CD4-positive, alpha-beta memory T cell (primary cell): ENCODE results near the gene JADE3. TPM values are rescaled to one million over a fixed set of nuclear protein-coding genes. Genes with fewer than 3 reads are reported as not detected.
A peak's percentile ranks its signal among the peaks of the same experiment; 100 is the strongest.

Experiments used
- CTCF ChIA-PET: fragments of 350-600 bp; sonication (Branson Sonifier 250); formaldehyde crosslinking; loops from one replicate; lab custom pipeline; 2021; ENCODE audit warnings: inconsistent platforms; ENCODE audit not compliant: partially characterized antibody; lab: Charles Lee
- POLR2A ChIA-PET: fragments of 350-600 bp; sonication (Branson Sonifier 250); formaldehyde crosslinking; loops from one replicate; lab custom pipeline; 2021; ENCODE audit not compliant: partially characterized antibody; lab: Charles Lee
- DNase-seq, 5 donors: peaks; one replicate each; pipeline versions ENCODE4 v3.0.0 to v3.0.0-alpha.2; 2020 to 2022; ENCODE audit warnings: mixed read lengths in 1 of 5
- H3K27ac ChIP-seq: one replicate; pipeline ENCODE4 v1.7.0; 2013; ENCODE audit warnings: low read depth, low read length
- H3K27me3 ChIP-seq: 2 replicates; pipeline ENCODE4 v1.7.0; 2013; ENCODE audit warnings: mild to moderate bottlenecking, low read length, moderate library complexity; ENCODE audit not compliant: insufficient read depth
- H3K36me3 ChIP-seq: 2 replicates; pipeline ENCODE4 v1.7.0; 2013; ENCODE audit warnings: mild to moderate bottlenecking, low read length, moderate library complexity; ENCODE audit not compliant: insufficient read depth
- H3K4me1 ChIP-seq: 2 replicates; pipeline ENCODE4 v1.7.0; 2013; ENCODE audit warnings: mild to moderate bottlenecking, low read length, moderate library complexity; ENCODE audit not compliant: insufficient read depth
- H3K4me3 ChIP-seq, 2 donors: one replicate each; pipeline ENCODE4 v1.7.0; 2013; ENCODE audit warnings: low read length in 2 of 2, mild to moderate bottlenecking in 1 of 2
- H3K9me3 ChIP-seq, 2 donors: one replicate each; pipeline ENCODE4 v1.7.0; 2013; ENCODE audit warnings: low read length in 2 of 2, control low read depth in 1 of 2; ENCODE audit not compliant: control insufficient read depth in 1 of 2
- H3K27ac Mint-ChIP-seq, 7 donors: one replicate each; pipeline ENCODE4 v1.8.0; 2020 to 2021; ENCODE audit warnings: mixed read lengths in 7 of 7, mild to moderate bottlenecking in 6 of 7, inconsistent platforms in 3 of 7, moderate library complexity in 3 of 7
- H3K27me3 Mint-ChIP-seq, 2 donors: one replicate each; pipeline ENCODE4 v1.8.0; 2020 to 2021; ENCODE audit warnings: mixed read lengths in 2 of 2
- H3K36me3 Mint-ChIP-seq, 2 donors: one replicate each; pipeline ENCODE4 v1.8.0; 2020 to 2021; ENCODE audit warnings: mixed read lengths in 2 of 2, inconsistent platforms in 1 of 2, mild to moderate bottlenecking in 1 of 2
- H3K4me1 Mint-ChIP-seq, 4 donors: one replicate each; pipeline ENCODE4 v1.8.0; 2020 to 2021; ENCODE audit warnings: mixed read lengths in 4 of 4, mild to moderate bottlenecking in 1 of 4
- H3K4me3 Mint-ChIP-seq, 8 donors: one replicate each; pipeline ENCODE4 v1.8.0; 2020 to 2021; ENCODE audit warnings: mixed read lengths in 8 of 8, mild to moderate bottlenecking in 7 of 8, moderate library complexity in 6 of 8, inconsistent platforms in 3 of 8
- H3K9me3 Mint-ChIP-seq, 8 donors: one replicate each; pipeline ENCODE4 v1.8.0; 2020 to 2021; ENCODE audit warnings: mixed read lengths in 8 of 8, mild to moderate bottlenecking in 5 of 8, inconsistent platforms in 3 of 8, moderate library complexity in 1 of 8
- intact Hi-C: fragments of 100-400 bp; cut with micrococcal nuclease; formaldehyde crosslinking; loops from one replicate; pipeline ENCODE4 v1.15.1; 2023
- polyA plus RNA-seq, 2 donors: library from polyadenylated mRNA; unstranded; fragments of 300-500 nt; fragmentation: Illumina TruSeq; gene quantifications; one replicate each; pipeline ENCODE4 v1.2.3, GENCODE V29; 2021
- total RNA-seq, 2 experiments: library from RNA; stranded (reverse); gene quantifications; one replicate each; pipeline ENCODE4 v1.2.3, GENCODE V29; 2021

JADE3 gene
- total and polyA plus RNA-seq, 4 experiments from 2014 or later: 0.25 to 0.58 (median 0.44) TPM; not detected in 1

- Histone ChIP-seq H3K4me1 (peaks cover 10% of the 10 kb centered on the region), H3K4me3 (peak overlapping the region in 1 of 2 donors; percentile 38), H3K9me3 (no peaks in the 10 kb centered on the region), H3K27ac (no peak overlapping the region), H3K27me3 (peaks cover 8% of the 10 kb centered on the region), H3K36me3 (no peaks in the 10 kb centered on the region)
- Mint-ChIP-seq H3K36me3 (no peaks in the 10 kb centered on the region), H3K4me1 (peaks cover 4 to 6% (median 6%) of the 10 kb centered on the region in 4 donors), H3K27ac (no peak overlapping the region), H3K27me3 (peaks cover 11 to 13% of the 10 kb centered on the region in 2 donors), H3K4me3 (peak overlapping the region; percentile 78 to 86 (median 83)), H3K9me3 (no peaks in the 10 kb centered on the region)
- intact Hi-C loops: loop anchor here (5.0 kb wide), 1 partner anchor 76 kb away; the partner anchor contains the start of gene RP2
- POLR2A ChIA-PET: interaction anchor here (0.6 to 1.2 kb wide), 4 partner anchors 9 to 730 kb away, joined by 3 to 5 read pairs (median 3); partner anchors contain the start of gene RP2
- DNase-seq: peak in 2 of 5 donors; percentile 10 to 20
- CTCF ChIA-PET: no interaction called here
Measured at GRCh38 chrX:46912603-46913491, 626 bp downstream of the JADE3 start.

- H3K4me3 Mint-ChIP-seq: peak overlapping the region; percentile 78 to 86 (median 83)
- Histone ChIP-seq H3K4me3 (peak overlapping the region in 1 of 2 donors; percentile 38), H3K9me3 (no peaks in the 10 kb centered on the region), H3K27me3 (peaks cover 8% of the 10 kb centered on the region), H3K36me3 (no peaks in the 10 kb centered on the region), H3K4me1 (peaks cover 10% of the 10 kb centered on the region), H3K27ac (no peak overlapping the region)
- peaks cover 0 to under 1% of the 10 kb centered on the region in 2 donors for H3K36me3 Mint-ChIP-seq
- DNase-seq: no peak
- H3K9me3 Mint-ChIP-seq: no peaks in the 10 kb centered on the region
- intact Hi-C loops: loop anchor here (5.0 kb wide), 1 partner anchor 76 kb away; the partner anchor contains the start of gene RP2
- H3K4me1 Mint-ChIP-seq: peaks cover 4 to 6% (median 6%) of the 10 kb centered on the region in 4 donors
- ChIA-PET CTCF (no interaction called here), POLR2A (interaction anchor here (1.2 kb wide), 1 partner anchor 10 kb away, joined by 5 read pairs; no protein-coding TSS in a partner anchor)
- peaks cover 11 to 15% of the 10 kb centered on the region in 2 donors for H3K27me3 Mint-ChIP-seq
- H3K27ac Mint-ChIP-seq: peak overlapping the region in 5 of 7 donors; percentile 13 to 60 (median 33)
Measured at GRCh38 chrX:46913667-46914066, 1.4 kb downstream of the JADE3 start.

- no peak overlapping the region for H3K27ac ChIP-seq
- Mint-ChIP-seq H3K27me3 (peaks cover 9 to 16% of the 10 kb centered on the region in 2 donors), H3K9me3 (peaks cover 0 to 10% (median 5%) of the 10 kb centered on the region in 8 donors), H3K4me1 (peaks cover 4 to 6% (median 6%) of the 10 kb centered on the region in 4 donors), H3K36me3 (peaks cover 0 to 1% of the 10 kb centered on the region in 2 donors), H3K4me3 (no peak overlapping the region), H3K27ac (no peak overlapping the region)
- H3K27me3 ChIP-seq: peaks cover 8% of the 10 kb centered on the region
- no peak overlapping the region for H3K4me3 ChIP-seq
- no peak for DNase-seq
- CTCF ChIA-PET: interaction anchor here (1.9 kb wide), 1 partner anchor 13 kb away, joined by 9 read pairs; no protein-coding TSS in a partner anchor
- no peaks in the 10 kb centered on the region for H3K36me3 ChIP-seq
- H3K4me1 ChIP-seq: peaks cover 10% of the 10 kb centered on the region
- intact Hi-C loops: no loop called here
- POLR2A ChIA-PET: no interaction called here
- H3K9me3 ChIP-seq: no peaks in the 10 kb centered on the region
Measured at GRCh38 chrX:46916273-46916672, 4.1 kb downstream of the JADE3 start.

- Histone ChIP-seq H3K27me3 (peaks cover 8% of the 10 kb centered on the region), H3K4me3 (no peak overlapping the region), H3K27ac (no peak overlapping the region), H3K36me3 (no peaks in the 10 kb centered on the region), H3K9me3 (no peaks in the 10 kb centered on the region), H3K4me1 (peaks cover 10% of the 10 kb centered on the region)
- no peak for DNase-seq
- Mint-ChIP-seq H3K4me1 (peaks cover 4 to 6% (median 6%) of the 10 kb centered on the region in 4 donors), H3K27ac (no peak overlapping the region), H3K36me3 (peaks cover 0 to 1% of the 10 kb centered on the region in 2 donors), H3K27me3 (peaks cover 13 to 16% of the 10 kb centered on the region in 2 donors), H3K4me3 (no peak overlapping the region), H3K9me3 (peaks cover 0 to 14% (median 8%) of the 10 kb centered on the region in 8 donors)
- intact Hi-C loops: no loop called here
- ChIA-PET POLR2A (no interaction called here), CTCF (no interaction called here)
Measured at GRCh38 chrX:46917622-46918021, 5.4 kb downstream of the JADE3 start.

- Mint-ChIP-seq H3K27ac (no peak overlapping the region), H3K27me3 (peaks cover 13 to 16% of the 10 kb centered on the region in 2 donors), H3K36me3 (peaks cover 0 to 1% of the 10 kb centered on the region in 2 donors), H3K4me3 (no peak overlapping the region), H3K4me1 (peaks cover 4 to 6% (median 5%) of the 10 kb centered on the region in 4 donors), H3K9me3 (peaks cover 0 to 14% (median 8%) of the 10 kb centered on the region in 8 donors)
- ChIA-PET CTCF (no interaction called here), POLR2A (no interaction called here)
- DNase-seq: no peak
- Histone ChIP-seq H3K9me3 (no peaks in the 10 kb centered on the region), H3K36me3 (no peaks in the 10 kb centered on the region), H3K27me3 (peaks cover 8% of the 10 kb centered on the region), H3K27ac (no peak overlapping the region), H3K4me1 (peaks cover 9% of the 10 kb centered on the region), H3K4me3 (no peak overlapping the region)
- intact Hi-C loops: no loop called here
Measured at GRCh38 chrX:46918434-46918833, 6.2 kb downstream of the JADE3 start.

GRCh38 chrX:46920235-46920634, 8.0 kb downstream of the JADE3 start:
- Histone ChIP-seq H3K4me1 (no peaks in the 10 kb centered on the region), H3K36me3 (no peaks in the 10 kb centered on the region), H3K4me3 (no peak overlapping the region), H3K9me3 (no peaks in the 10 kb centered on the region), H3K27me3 (no peaks in the 10 kb centered on the region), H3K27ac (no peak overlapping the region)
- H3K27ac Mint-ChIP-seq: no peak overlapping the region
- H3K4me3 Mint-ChIP-seq: no peak overlapping the region
- H3K36me3 Mint-ChIP-seq: peaks cover 0 to 1% of the 10 kb centered on the region in 2 donors
- no peaks in the 10 kb centered on the region for H3K4me1 Mint-ChIP-seq
- DNase-seq: no peak
- H3K9me3 Mint-ChIP-seq: peaks cover 0 to 14% (median 8%) of the 10 kb centered on the region in 8 donors
- ChIA-PET POLR2A (no interaction called here), CTCF (interaction anchor here (0.6 kb wide), 1 partner anchor 387 kb away, joined by 3 read pairs; no protein-coding TSS in a partner anchor)
- intact Hi-C loops: no loop called here
- H3K27me3 Mint-ChIP-seq: peaks cover 10 to 14% of the 10 kb centered on the region in 2 donors

- intact Hi-C loops: no loop called here
- Histone ChIP-seq H3K36me3 (no peaks in the 10 kb centered on the region), H3K27me3 (no peaks in the 10 kb centered on the region), H3K9me3 (no peaks in the 10 kb centered on the region), H3K27ac (no peak overlapping the region), H3K4me1 (no peaks in the 10 kb centered on the region), H3K4me3 (no peak overlapping the region)
- Mint-ChIP-seq H3K9me3 (peaks cover 0 to 14% (median 8%) of the 10 kb centered on the region in 8 donors), H3K4me1 (no peaks in the 10 kb centered on the region), H3K4me3 (no peak overlapping the region), H3K36me3 (peaks cover 0 to 1% of the 10 kb centered on the region in 2 donors), H3K27me3 (peaks cover 5% of the 10 kb centered on the region in 2 donors), H3K27ac (no peak overlapping the region)
- DNase-seq: no peak
- ChIA-PET CTCF (no interaction called here), POLR2A (no interaction called here)
Measured at GRCh38 chrX:46922611-46923010, 10.4 kb downstream of the JADE3 start.
